GM19035 (cell line): ENCODE measurements around the gene DISP3.
"Not testable (repeated sequence)": the region's sequence is repeated elsewhere in the genome, so short reads cannot be mapped to it uniquely, and the experiment has no call there.

Experiments
- ATAC-seq: cut with Tn5 transposase; IDR thresholded peaks from one replicate; pipeline ENCODE4 v1.9.1; 2021; ENCODE audit not compliant: unreplicated experiment

Gene DISP3

DNA sequence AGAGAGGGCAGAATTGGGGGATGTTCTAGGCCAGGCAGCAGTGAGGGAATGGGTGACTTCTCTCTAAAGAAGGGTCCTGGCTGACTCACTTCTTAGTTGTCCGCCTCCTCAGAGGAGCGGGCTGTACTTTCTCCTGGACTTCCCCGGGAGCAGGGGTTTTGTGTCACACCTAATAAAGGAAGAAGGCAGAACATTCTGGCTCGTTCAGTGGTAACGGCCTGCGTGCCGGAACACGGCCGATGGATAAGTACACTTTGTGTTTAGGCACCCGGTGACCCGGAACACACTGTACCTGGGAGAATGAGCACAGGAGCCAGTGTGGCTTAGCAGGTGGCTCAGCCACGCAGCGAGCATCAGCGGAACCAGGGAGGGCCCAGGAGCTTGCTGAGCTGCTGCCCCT lies 90.6 kb downstream of the DISP3 start:
- ATAC-seq, result no peak

DNA sequence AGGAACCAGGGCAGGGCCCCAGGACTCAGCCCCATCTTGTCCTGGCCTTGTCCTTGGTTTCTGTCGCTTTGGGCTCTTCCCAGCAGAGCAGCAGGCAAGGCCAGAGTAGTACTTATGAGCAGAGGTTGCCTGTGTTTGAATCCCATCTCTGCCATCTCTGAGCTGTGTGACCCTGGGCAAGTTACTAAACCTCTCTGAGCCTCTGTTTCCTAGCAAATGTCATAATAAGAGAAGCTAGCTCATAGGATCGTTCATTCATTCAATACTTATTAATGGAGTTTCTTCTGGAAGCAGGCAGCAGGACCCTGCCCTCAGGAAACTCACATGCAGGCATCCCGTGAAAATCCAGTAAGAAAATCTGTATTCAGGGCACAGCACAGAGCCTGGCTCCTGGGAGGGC lies 91.0 kb downstream of the DISP3 start:
- ATAC-seq, result no peak

DNA sequence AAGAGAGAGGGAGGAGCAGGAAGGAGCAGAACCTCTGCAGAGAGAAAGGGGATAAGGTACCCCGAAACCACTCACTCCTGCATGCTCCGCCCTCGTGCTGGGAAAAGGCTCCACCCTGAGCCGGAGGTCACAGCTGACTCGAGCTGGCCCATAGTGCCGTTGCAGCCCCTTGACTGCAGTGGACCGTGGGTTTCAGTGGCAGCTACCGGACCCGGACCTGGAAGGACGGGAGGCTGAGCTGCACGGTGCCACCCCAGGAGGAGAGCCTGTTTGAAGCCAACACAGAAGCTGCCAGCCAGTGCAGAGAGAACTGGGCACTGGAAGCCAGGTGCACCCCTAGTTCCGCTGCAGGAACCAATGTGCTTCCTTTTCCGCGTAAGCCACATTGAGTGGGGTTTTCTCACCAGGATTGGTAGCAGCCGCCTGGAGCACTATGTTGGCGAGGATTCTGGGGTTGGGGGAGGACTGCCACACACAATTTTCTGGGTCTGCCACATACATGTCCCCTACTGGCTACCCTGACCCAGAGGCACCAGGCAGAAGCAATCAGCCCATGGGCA lies 91.9 kb downstream of the DISP3 start:
- ATAC-seq, result no peak

DNA sequence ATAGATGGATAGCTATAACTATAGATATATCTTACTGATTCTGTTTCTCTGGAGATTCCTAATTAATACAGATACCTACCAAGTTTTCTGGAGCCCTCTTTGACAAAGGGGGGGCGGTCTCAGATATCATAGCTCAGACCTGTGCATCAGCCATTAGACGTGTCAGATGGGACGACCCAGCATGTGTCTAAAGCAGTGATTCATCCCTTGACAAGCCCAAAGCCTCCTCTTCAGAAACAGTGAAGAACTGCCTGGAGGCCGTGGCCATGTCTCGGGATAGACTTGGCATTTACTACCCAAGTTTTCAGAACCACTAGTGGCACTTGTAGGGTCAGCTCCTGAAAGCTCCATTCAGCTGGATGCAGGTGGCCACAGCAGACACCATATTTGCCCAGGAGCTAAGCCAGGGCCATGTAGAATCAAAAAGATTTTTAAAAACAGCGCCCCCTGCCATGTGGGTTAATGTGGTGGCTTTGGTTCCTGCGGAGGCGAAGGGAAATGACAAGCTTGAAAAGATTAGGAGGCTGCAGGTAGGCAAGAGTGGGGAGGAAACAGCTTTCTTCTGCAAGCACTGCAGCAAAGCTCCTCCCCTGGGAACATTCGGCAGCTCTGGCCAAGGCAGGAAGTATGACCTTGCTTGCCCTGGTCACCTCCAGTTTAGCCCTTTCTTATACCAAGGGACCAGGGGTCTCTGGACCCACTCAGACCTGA lies 93.1 kb downstream of the DISP3 start:
- ATAC-seq, result no peak

DNA sequence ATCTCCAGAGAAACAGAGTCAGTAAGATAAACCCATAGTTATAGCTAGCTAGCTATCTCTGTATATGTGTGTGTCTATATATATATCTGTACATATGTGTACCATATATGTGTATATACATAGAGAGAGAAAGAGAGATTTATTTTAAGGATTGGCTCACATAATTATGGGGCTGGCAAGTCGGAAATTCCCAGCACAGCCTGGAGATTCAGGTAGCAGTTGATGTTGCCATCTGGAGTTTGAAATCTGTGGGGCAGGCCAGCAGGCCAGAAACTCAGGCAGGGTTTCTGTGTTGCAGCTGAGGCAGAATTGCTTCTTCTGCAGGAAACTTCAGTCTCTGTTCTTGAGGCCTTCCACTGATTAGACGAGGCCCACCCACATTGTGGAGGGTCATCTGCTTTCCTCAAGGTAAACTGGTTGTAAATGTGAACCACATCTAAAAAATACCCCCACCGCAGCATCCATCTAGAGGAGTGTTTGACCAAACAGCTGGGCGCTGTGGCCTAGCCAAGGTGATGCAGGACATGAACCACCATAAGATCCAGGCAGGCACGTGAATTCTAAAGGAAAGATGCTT lies 94.2 kb downstream of the DISP3 start:
- ATAC-seq, result no peak

DNA sequence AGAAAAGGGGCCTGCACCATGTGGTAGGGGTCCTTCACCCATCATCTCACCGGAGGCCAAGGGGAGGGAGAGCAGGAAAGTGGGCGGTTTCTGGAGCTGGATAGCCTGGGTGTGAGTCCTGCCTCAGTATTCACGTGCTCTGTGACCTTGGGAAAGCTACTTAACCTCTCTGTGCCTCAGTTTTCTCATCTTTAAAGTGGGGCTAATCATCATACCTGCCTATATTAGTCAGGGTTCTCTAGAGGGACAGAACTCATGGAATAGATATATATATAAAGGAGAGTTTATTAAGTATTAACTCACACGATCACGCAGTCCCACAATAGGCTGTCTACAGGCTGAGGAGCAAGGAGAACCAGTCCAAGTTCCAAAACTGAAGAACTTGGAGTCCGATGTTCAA lies 96.6 kb downstream of the DISP3 start:
- no peak for ATAC-seq

DNA sequence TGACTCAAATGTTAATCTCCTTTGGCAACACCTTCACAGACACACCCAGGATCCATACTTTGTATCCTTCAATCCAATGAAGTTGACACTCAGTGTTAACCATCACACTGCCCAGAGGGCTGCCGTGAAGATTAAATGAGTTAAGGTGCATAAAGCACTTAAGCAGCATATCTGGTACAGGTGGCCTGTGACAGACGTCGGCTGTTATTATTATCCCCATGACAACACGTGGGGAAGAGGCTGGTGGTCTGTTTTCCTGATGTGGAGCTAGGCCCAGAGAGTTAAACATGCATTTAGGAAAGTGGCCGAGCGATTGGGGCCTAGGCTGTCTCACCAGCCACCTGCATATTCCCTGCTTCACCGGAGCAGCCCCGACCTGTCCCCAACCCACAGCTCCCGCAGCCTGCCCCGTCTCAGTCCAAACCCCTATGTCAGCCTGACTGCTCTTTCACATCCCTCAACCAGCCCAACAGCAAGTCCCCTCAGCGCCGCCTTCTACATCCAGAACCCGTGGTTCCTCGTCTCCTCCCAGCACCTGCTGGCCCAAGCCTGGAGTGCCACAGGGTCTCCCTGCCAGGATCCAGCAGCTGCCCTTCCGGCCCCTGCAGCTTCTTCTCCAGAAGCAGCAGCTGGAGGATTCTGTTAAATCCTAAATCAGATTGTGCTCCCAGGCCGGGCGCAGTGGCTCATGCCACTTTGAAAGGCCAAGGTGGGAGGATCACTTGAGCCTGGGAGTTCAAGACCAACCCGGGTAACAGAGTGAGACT lies 97.3 kb downstream of the DISP3 start:
- ATAC-seq, result no peak

DNA sequence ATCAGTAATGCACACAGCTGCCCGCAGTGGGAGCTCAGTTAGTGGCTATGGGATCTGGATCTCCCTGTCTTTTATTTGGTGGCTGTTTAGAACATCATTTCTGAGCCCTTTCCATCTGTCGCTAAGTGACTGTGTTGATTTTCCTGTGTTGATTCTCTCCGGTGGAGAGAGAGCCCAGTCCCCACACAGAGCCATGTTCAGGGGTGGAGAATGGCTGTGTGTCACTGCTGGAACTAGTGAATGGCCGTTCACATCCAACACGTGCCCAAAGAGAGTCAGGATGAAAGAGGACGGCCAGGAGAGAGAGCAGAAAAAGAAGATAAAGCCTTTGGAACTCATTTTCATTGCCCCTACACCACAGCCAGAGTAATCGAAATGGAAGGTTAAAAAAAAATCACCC lies 99.0 kb downstream of the DISP3 start:
- no peak for ATAC-seq

DNA sequence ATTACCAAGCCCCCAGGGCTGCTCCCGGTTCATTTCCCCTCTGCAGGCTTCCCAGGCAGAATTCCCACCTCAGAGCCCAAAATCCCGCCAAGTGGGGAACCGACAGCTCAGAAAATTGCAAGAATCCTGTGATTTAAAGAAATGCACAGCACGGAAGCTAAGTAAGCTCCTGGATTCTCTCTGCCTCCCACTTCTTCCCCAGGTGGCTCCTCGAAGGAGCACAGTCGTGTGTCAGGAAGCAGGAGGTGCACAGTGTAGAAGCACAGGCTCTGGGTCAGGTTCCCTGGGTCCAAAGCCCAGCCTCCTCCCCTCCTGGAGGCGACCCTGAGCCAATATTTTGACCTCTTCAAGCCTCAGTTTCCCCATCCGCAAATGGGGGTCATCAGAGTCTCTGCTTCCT lies 100.6 kb downstream of the DISP3 start:
- ATAC-seq, result no peak

DNA sequence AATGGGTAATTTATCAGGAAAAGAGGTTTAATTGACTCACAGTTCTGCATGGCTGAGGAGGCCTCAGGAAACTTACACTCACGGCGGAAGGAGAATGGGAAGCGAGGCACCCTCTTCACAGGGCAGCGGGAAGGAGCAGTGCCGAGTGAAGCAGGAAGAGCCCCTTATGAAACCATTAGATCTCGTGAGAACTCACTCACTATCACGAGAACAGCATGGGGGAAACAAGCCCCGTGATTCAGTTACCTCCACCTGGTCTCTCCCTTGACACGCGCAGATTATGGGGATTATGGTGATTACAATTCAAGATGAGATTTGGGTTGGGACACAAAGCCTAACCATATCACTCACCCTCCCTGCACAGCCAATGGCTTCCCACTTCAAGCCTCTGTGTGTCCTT lies 101.1 kb downstream of the DISP3 start:
- ATAC-seq, result not testable (repeated sequence)

DNA sequence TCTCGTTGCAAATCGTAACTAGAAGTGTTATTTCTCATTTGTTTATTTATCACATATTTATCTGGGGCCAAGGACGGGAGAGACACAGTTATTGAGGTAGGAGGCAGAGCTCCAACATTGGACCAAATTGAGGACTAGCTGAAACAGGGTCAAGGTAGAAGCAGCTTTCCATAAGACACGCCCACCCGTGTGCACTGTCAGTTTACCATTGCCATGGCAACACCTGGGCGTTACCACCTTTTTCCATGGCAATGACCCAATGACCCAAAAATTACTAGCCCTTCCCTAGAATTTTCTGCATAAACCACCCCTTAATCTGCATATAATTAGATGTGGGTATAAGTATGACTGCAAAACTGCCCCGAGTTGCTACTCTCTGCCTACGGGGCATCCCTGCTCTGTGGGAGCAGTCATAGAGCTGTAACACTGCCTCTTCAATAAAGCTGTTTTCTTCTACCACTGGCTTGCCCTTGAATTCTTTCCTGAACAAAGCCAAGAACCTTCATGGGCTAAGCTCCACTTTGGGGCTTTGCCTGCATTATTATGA lies 102.6 kb downstream of the DISP3 start:
- no peak for ATAC-seq

DNA sequence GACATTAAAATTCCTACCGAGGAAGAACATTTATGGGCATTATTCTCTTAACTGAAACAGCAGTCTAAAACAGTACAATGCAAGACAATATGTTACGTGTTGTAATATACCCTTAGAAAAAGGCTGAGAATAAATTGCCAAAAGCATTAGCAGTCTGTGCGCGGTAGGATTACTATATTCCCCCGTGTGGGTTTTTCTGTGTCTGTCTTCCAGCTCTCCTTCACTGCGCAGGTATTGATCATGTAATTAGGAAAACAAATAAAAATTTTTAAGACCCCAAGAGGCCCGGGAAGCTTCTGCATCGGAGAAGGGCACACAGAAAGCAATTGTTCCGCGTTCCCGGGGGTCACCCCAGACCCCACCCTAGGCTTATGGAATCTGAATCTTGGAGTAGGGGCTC lies 106.4 kb downstream of the DISP3 start:
- no peak for ATAC-seq
